Activated CD4-positive, alpha-beta T cell treated with anti-CD3 and anti-CD28 coated beads, Interleukin-2, amount 50 U/mL, for 16 hours (primary cell): ENCODE measurements around the gene KAT8.
"Not testable (repeated sequence)": the region's sequence is repeated elsewhere in the genome, so short reads cannot be mapped to it uniquely, and the experiment has no call there.

Experiments
- DNase-seq: peaks from one replicate; pipeline ENCODE4 v3.0.0-alpha.2; 2020

Gene KAT8

DNA sequence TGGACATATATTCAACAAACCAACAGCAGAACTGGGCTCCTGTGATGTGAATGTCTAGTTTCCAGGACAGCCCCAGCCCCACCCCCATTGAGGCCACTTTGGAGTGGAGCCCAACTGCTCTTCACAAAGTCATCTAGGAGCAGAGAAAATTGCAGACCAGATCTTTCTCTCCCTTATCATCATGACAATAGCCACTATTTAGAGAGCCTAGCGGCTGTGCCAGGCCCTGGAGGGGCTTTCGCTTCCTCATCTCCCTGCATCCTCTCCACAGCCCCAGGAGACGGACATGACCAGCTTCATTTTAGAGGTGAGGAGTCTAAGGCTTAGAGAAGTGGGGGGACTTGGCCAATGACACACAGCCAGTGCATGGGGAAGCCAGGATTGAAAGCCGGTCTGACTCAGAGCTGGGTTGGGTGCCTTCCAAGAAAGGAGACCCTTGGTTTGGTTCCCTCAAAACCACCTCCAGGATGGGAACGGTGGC, 16.7 kb downstream of the KAT8 start:
- DNase-seq: no peak

DNA sequence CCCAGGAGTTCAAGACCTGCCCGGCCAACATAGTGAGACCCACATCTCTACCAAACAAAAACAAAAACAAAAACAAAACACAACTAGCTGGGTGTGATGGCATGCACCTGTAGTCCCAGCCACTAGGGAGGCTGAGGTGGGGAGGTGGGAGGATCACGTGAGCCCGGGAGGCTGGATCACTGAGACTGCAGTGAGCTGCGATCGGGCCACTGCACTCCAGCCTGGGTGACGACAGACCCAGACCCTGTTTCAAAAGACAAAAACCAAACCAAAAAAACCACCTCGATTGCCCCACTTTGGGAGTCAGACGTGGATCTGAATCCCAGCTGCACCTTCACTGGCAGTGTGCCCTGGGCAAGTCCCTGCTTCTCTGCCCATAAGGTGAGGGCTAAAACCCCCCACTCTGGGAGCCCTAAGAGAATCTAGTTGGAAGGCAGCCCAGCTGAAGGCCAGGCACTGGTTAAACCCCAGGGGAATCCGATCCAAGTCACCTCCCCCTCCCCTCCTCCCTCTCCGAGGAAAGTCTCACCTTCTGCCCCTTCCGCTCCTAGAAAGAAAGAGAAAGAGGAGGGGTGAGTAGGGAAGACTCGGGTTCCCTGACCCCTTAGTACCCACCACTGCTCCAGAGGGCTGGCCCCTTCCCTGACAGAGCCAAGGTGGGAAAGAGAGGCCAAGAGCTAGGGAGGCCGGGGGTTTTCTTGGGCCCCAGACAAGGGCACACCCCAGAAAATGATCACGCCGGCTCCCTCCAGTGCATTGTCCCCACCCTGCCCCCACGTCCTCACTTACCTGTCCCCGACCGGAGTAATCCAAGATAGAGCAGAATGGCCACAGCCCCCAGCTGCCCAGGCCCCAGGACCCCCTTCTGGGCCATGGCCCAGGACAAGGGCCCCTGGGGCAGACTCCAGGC, 17.4 kb downstream of the KAT8 start:
- no peak for DNase-seq

DNA sequence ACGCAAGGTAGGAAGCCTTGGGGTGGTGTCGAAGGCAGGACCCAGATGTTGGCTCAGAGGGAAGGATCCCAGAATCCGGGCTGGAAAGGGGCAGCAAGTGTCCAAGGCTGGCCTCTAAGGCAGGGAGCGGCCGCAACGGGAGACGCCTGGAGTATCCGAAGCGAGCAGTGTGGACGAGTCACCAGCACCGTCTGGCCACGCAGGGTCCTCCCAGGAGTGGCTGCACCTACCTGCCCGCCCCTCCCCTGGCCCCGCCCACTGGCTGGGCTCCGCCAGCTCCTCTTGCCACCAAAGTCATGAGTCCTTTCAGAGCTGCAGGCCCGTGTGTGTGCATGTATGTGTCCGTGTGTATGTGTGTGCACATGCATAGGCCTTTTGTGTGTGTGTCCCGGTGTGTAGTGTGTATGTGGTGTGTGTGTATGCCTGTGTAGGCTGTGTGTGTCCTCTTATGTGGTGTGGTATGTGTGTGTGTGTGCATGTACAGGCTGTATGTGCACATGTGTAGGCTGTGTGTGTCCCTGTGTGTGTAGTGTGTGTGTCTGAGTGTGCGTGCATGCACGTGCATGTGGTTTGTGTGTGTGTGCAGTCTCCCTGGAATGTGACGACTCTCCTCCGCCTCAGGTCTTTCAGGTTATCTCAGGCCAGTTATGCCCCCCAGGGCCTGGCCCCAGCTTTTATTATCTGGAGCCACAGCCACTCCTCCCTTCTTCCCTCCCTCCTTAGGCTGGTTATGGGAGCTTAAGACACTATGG, 18.2 kb downstream of the KAT8 start, which contains the start of gene PRSS8:
TSS of gene PRSS8 (minus strand) at position 193 of the 752 bp plus-strand sequence. CDS start 229 bp downstream, outside the sequence.
- DNase-seq: no peak

DNA sequence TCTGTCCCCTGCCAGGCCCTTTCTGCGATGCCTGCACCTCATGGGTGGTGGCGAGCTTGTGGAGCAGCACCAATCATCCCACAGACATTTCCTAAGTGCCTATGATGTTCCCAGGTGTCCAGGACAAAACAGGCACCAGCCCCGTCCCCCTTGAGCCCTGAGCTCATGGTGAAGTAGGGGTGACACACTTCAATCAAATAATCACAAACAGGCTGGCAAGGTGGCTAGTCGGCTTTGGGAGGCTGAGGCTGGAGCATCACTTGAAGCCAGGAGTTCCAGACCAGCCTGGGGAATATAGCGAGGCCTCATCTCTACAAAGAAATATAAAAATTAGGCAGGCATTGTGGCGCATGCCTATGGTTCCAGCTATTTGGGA, 18.8 kb downstream of the KAT8 start:
- no peak for DNase-seq

DNA sequence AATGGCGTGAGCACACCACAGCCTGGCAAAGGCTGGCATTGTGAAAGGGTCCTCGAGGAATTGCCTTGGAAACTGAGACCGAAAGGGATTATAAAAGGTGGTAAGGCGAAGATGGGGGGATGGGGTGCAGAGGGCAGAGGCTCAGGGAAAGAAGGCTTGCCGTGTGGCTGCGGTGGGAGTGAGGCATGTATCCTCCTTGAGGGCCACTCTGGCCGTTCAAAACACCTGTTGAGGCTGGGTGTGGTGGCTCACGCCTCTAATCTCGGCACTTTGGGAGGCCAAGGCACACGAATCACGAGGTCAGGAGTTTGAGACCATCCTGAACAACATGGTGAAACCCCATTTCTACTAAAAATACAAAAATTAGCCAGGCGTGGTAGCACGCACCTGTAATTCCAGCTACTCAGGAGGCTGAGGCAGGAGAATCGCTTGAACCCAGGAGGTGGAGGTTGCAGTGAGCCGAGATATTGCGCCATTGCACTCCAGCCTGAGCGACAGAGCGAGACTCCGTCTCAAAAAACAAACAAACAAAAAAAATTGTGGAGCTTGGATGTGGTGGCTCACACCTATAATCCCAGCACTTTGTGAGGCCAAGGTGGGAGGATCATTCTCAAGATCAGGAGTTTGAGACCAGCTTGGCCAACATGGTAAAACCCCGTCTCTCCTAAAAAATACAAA, 19.5 kb downstream of the KAT8 start:
- DNase-seq: not testable (repeated sequence)

DNA sequence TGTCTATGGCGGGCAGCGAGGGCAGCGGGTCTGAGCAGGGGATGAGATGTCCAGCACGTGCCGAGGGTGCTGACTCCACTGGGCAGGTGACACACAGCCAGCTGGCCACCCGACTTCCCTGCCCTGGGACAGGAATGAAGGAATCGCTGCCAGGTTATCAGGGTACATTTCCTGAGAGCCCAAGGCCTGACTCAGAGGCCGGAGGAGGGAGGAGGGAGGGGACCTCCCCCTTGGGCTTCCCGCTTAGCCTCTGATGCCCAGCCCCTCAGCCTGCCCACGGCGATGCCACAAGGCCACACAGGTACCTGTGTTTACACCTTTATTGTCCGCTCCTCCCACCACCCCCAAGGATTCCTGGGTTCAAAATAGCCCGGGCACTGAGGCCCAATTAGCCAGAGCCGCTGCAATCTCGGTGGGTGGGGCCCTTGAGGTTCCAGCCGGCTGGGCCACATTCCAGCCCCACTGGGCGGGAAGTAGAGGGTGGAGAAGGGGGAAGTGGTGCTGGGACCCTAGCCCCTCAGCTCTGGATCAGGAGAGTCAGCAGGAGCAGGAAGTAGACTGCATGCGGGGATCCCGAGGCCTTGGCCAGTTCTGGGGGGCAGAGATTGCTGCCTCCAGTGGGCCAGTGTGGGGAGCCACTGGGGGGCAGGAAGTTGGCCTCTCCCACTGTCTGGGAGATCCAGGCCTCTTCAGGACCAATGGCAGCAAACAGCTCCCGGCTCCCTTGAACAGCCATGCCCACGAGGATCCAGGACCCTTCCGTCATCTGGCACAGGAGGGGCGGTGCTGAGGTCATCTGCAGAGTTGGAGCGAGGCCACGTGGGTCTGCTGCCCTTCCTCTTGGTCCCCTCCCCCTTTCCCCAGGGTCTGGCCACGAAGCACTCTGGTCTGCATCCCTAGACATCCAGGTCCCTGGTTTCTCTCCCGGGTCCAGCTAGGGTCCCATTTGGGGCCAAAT, 21.4 kb downstream of the KAT8 start:
- no peak for DNase-seq

DNA sequence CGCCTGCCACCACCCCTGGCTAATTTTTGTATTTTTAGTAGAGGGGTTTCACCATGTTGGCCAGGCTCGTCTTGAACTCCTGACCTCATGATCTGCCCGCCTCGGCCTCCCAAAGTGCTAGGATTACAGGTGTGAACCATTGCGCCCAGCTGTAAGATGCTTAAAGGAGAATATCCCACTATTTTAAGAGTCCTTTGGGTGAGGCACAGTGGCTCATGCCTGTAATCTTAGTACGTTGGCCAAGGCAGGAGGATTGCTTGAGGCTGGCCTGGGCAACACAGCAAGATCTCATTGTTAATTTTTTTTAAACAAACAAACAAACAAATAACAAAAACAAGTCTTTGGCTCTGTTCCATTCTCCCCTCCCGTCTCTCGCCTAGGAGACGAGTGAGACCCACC, 23.6 kb downstream of the KAT8 start:
- DNase-seq: not testable (repeated sequence)

DNA sequence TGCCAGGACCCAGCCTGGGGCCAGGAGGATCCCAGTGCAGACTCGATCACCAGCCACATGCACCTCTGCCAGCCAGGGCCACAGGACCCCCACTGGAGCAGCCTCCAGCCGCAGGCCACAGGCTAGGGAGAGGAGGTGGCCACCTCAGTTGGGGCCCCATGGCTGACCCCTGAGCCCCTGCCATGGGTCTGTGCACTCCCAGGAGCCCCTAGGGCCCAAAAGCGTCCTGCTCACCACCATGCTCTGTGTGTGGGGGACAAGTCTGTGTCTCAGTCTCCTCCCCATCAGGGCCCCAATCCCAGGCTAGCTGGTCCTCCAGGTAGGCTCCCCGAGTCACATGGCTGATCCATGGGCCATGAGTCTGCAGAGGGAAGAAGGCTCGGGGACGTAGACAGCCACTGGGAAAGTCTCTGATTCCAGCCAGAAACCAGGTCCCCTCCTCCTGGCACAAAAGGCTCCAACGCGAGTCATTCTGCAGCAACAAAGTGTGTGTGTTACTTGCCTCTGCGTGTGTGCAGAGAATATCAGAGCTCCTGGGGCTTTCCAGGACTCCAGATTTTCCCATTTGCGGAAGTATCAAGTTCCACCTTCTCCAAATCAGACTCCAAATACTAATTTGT, 24.1 kb downstream of the KAT8 start:
- no peak for DNase-seq

DNA sequence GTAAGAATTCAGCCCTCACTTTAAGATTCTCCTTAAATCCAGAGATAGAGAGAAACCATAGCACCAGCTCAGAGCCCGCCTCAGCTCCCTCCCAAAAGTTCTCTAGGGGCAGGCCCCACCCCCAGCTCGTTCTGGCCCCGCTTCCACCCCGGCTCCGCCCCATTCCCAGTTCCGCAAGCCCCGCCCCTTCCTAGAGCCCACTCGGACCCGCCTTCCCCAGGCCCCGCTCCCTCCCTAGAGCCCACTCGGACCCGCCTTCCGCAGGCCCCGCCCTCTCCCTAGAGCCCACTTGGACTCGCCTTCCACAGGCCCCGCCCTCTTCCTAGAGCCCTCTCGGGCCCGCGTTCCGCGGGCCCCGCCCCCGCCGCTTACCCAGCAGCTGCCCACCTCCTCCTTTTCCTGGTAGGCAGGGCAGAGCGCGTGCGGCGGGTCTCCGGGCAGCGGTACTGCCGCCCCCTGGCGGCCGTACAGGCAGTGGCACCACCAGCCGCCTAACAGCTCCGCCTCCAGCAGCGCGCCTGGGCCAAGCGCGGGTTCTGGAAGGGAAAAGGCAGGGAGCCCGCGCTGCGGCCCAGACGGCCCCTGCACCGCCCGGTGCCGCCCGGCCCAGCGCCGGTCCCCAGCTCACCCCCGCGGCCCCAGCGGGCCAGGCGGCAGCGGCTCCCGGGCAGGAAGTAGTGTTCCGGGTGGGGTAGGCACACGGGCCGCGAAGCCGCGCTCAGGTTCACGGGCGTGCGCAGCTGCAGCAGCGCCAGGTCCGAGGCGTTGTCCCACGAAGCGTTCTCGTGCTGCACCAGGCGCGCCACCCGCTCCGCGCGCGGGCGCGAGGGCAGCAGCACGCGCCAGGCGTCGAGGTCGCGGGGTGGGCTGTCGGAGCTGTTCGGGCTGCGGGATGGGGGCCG, 24.9 kb downstream of the KAT8 start:
- DNase-seq: peak; percentile 99

DNA sequence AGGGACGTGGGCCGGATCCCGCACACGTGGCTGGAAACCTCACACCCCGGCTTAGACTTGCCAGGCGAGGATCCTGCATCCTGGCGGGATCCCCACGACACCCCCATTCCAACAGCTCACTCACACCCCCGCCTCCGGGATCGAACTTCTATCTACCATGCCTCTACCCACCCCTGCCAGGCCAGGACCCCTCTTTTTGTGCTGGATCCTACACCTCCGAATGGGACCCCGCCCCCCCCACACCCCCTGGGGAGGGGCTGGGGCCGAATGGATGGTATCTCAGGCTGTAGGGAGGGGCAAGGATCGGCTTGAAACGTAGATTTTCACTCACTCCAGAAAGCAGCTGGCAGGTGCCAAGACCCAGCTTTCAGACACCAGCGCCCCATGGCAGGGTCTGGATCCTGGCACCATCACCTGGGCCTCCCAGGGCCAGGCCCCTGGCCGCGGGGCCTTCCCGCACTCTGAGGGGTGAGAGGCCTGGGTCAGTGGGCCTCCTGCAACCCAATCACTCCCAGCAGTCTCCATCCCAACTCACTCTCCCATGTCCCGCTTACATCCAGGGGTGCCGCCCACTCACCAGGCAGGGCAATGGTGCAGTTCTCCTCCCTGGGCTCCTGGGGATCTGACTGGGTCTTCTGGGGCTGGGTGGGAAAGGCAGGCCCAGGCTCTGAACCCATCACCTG, 25.7 kb downstream of the KAT8 start:
- DNase-seq: no peak

DNA sequence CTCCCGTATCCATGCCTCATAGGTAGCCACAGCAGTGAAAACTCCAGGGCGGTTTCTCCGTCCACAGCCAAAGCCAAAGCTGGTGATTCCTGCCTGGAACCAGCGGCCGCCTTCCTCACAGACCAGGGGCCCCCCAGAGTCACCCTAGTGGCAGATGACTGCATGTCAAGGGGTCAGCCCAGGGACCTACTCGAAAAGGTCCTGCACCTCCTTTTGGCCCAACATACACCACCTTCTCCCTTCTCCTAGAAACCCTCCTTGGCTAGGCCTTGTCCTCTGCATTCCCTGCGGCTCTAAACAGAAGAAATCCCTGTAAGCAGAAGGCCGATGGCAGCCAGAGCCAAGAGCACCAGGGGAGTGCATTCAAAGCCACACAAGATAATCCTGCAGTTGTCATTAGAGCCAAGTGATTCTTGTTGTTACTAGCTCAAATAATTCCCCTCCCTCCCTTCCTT, 26.3 kb downstream of the KAT8 start:
- DNase-seq: no peak

DNA sequence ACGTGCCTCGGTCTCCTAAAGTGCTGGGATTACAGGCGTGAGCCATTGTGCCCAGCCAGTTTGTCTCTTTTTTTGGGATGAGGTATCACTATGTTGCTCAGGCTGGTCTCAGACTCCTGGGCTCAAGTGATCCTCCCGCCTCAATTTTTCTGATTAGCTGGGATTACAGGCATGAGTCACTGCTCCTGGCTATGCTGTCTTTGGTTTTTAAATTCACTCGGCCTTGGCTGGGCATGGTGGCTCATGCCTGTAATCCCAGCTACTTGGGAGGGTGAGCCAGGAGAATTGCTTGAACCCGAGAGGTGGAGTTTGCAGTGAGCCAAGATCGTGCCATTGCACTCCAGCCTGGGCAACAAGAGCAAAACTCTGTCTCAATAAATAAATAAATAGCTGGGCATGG, 27.0 kb downstream of the KAT8 start:
- DNase-seq: not testable (repeated sequence)

DNA sequence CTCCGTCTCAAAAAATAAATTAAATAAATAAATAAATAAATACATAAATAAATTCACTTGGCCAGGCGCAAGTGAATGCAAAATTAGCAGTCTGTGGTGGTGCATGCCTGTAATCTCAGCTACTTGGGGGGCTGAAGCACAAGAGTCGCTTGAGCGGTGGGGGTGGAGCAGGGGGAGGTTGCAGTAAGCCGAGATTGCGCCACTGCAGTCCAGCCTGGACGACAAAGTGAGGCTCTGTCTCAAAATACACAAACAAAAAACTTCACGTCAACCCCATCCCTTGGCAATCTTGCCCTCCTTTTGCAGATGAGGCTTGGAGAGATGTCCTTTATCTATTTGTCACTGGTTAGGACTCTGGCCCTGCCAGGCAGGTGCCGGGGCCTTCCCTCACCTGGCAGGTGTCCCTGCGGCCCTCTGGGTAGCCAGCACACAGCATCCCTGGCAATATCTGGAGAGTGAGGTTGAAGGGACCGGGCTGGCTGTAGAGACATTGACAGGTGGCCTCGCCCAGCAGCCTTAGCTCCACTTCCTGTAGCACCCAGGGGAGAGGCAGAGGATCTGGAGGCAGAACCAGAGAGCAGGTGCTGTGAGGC, 28.0 kb downstream of the KAT8 start:
- no peak for DNase-seq

DNA sequence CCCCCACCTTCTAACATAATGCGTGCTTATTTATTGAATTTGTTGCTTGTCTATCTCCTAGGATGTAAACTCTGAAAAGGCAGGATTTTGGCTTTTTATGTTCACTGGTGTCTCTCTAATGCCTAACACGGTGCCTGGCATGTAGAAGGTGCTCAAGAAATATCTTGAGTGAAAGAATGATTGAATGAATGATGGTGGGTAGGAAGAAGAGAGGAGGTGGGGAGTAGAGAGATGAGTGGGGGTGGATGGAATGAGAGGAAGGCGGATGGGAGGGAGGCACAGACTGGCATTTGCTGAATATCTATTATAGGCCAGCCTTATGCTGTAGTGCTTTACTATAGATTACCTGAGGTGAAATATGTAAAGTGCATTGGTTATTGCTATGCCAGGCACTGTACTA, 30.1 kb downstream of the KAT8 start:
- DNase-seq: no peak

DNA sequence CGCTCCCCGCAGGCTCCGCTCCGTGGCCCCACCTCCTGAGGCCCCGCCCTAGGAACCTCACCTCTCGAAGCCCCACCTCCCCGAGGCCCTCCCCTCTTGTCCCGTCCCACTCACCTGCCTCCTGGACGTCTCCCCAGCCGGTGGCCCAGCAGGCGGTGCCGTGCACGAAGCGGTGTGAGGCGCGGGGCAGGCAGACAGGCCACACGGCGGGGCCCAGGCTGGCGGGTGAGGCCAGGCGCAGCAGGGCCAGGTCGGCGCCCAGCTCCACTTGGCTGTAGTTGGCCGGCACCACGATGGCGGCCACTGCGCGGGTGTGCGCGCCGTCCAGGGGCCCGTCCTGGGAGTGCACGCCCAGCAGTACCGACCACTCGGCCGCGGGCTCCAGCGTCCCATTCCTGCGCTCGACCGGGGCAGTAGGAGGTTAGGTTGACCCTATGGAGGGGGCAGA, 30.8 kb downstream of the KAT8 start:
- DNase-seq: no peak

DNA sequence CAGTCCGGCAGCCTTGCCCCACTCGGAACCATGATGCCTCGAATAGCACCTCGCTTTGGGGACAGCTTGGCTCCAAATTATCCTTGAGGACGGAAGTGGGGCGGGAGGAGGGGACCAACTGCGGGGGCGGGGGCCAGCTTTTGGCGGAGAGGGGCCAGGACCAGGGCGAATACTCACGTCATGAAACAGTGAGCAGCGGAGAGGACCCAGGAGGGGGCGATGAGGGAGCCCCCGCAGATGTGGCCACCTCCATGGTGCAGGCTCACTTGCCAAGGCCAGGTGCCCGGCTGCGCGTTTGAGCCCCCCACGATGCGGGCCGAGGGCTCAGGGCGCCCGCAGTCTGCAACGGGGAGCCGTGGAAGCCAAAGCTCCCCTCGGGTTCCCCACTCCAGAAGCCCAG, 31.4 kb downstream of the KAT8 start:
- DNase-seq: no peak

DNA sequence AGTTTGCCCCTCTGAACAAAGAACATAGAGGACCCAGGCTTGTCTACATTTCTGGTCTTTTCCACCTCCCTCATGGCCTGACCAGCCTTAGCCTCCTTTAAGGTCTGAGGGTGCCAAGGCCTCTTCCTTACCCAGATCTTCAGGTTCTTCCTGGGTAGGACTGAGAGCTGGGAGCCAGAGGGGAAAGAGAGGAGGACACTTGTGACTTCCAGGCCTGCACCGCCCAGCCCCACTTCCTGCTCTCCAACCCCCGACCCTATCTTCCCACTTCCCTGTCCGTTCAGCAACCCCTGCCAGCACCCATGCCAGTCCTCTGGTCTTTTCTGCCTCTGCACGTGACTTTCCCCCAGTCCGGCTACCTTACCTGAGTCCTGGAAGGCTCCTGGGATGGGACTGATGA, 31.9 kb downstream of the KAT8 start:
- DNase-seq: no peak

DNA sequence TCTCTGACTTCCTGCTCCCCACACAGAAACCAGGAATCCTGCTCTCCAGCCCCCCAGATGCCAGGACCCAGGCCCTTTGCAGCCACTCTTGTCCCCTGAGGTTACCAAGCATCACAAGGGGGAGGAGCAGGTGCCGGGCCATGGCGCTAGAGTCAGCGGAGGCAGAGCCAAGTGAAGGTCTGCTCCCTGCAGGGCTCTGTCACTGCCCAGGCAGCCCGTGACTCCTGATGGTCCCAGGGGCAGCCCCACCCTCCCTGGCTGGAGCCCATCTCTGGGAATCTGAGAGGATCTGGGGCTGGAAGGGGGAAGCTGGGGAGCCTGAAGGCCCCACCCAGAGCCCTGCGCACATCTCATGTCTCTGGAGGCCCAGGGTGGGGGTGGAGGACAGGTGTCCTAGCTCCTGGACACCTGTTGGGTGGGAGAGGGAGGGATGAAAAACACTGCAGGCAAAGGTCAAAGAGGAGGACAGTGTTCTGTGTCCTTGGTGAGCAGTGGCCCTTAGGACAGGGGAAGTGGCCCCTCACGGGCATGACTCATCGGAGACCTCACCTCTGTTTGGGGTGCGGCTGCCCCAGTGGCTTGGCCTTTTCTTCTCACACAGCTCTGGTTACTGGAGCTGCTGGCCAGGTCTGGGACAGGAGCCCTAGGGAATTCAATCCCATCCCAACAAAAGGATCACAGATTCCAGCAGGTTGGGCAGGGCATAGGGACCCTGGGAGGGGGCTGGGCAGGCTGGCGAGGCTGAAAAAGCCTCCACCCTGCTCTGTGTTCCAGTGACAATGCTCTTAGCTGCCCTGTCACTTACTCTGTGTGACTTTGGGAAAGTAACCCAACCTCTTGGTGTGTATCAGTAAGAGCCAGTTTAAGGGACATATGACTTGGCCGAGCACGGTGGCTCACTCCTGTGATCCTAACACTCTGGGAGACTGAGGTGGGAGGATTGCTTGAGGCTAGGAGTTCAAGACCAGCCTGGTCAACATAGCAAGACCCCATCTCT, 32.7 kb downstream of the KAT8 start, which contains the start of gene PRSS36:
TSS of gene PRSS36 (minus strand) at position 173 of the 997 bp plus-strand sequence. CDS start at position 142, 31 bp downstream.
- no peak for DNase-seq
